Spleen (tissue), 11 donors: Measurements from ENCODE around the gene ASB10. TPM values are rescaled to one million over a fixed set of nuclear protein-coding genes. Genes with fewer than 3 reads are reported as not detected.

Source experiments
- DNase-seq: peaks from one replicate; pipeline ENCODE4 v3.0.0-alpha.2; 2020
- H3K27ac ChIP-seq, 8 donors: fragments of 200-600 bp; sonication (generic) in 7 of 8; 1 replicate in 4 of 8; 2 replicates in 4 of 8; pipeline versions ENCODE4 v1.5.0 to v1.8.0; 2016 to 2021; ENCODE audit warnings: inconsistent platforms in 4 of 8, mild to moderate bottlenecking in 4 of 8, moderate library complexity in 1 of 8
- H3K27me3 ChIP-seq, 7 donors: fragments of 200-600 bp; sonication (generic) in 6 of 7; replicated peaks in 1 of 7; 1 replicate in 4 of 7; 2 replicates in 3 of 7; pipeline versions ENCODE4 v1.5.0 to v1.8.0; 2016 to 2021; ENCODE audit warnings: inconsistent platforms in 3 of 7, mild to moderate bottlenecking in 1 of 7
- H3K36me3 ChIP-seq, 6 donors: fragments of 200-600 bp; sonication (generic) in 5 of 6; 1 replicate in 4 of 6; 2 replicates in 2 of 6; pipeline versions ENCODE4 v1.5.0 to v1.8.0; 2016 to 2021; ENCODE audit warnings: inconsistent platforms in 2 of 6
- H3K4me1 ChIP-seq, 6 donors: fragments of 200-600 bp; sonication (generic) in 5 of 6; 1 replicate in 3 of 6; 2 replicates in 3 of 6; pipeline versions ENCODE4 v1.5.0 to v1.8.0; 2016 to 2021; ENCODE audit warnings: inconsistent platforms in 3 of 6
- H3K4me3 ChIP-seq, 8 donors: fragments of 200-600 bp; sonication (generic) in 7 of 8; 1 replicate in 4 of 8; 2 replicates in 4 of 8; pipeline versions ENCODE4 v1.5.0 to v1.8.0; 2016 to 2021; ENCODE audit warnings: inconsistent platforms in 4 of 8, mild to moderate bottlenecking in 4 of 8, moderate library complexity in 2 of 8
- H3K9me3 ChIP-seq, 8 donors: fragments of 200-600 bp; sonication (generic) in 7 of 8; 1 replicate in 4 of 8; 2 replicates in 4 of 8; pipeline versions ENCODE4 v1.5.0 to v1.8.0; 2016 to 2021; ENCODE audit warnings: inconsistent platforms in 4 of 8
- POLR2A ChIP-seq, 3 donors: fragments of 450-650 bp; IDR thresholded peaks; one replicate each; pipeline ENCODE4 v1.5.1; 2017; ENCODE audit warnings: antibody characterized with exemption in 3 of 3, mild to moderate bottlenecking in 1 of 3
- POLR2AphosphoS5 ChIP-seq, 3 donors: sonication (generic); formaldehyde crosslinking; IDR thresholded peaks; one replicate each; pipeline ENCODE4 v1.5.1; 2017; ENCODE audit warnings: antibody characterized with exemption in 3 of 3
- WGBS, 5 donors: extraction: QIAGEN DNeasy Blood & Tissue Kit in 3 of 5; methylation state at CpG; one replicate each; pipeline versions ENCODE4 v1.1.5 to v1.1.7; 2013 to 2018; 5-methylcytosine and 5-hydroxymethylcytosine counted together
- intact Hi-C: fragments of 100-400 bp; cut with DNase I; formaldehyde crosslinking; loops from one replicate; pipeline ENCODE4 v1.15.0; 2023; ENCODE audit warnings: low total_unique reads
- polyA plus RNA-seq, 3 donors: library from polyadenylated mRNA; stranded (reverse); fragments of 200-250 nt; gene quantifications; one replicate each; pipeline ENCODE4 v1.2.1, GENCODE V29; 2013
- total RNA-seq, 7 donors: library from RNA; depleted of rRNA in 3 of 7; stranded (reverse); fragments of >200 nt in 3 of 7; fragmentation: NEBNext Ultra II Directional in 4 of 7; extraction: Animal tissue kit (Norgen Biotek cat#: 25700) in 4 of 7; gene quantifications; one replicate each; pipeline versions ENCODE4 v1.1.0 to v1.2.1, GENCODE V29; 2016 to 2021
- TF ChIP-seq, protein P1 (sequence below), 11 experiments: fragments of 200-600 bp in 7 of 11; fragments of 450-650 bp in 4 of 11; sonication (generic) in 4 of 11; IDR thresholded peaks in 8 of 11; conservative IDR thresholded peaks in 3 of 11; 1 replicate in 7 of 11; 2 replicates in 4 of 11; pipeline versions ENCODE4 v1.4.0 to v1.8.0; 2016 to 2021; ENCODE audit warnings: antibody characterized with exemption in 11 of 11, inconsistent platforms in 4 of 11, mild to moderate bottlenecking in 1 of 11
- donor health status: healthy with polysubstance abuse.
- donor health status: DM: no; HTN: no; CAD: no; lungs with moderate emphysema.
- donor health status: DM: no; HTN: no; CAD: no.
- donor health status: Bipolar disorder and iron deficiency.
- donor health status: healthy.
- donor health status: DM: no; HTN: no; CAD: no.
- donor health status: DM: yes; HTN: yes; CAD: no.

Gene ASB10
- total and polyA plus RNA-seq, 10 donors: not detected

DNA sequence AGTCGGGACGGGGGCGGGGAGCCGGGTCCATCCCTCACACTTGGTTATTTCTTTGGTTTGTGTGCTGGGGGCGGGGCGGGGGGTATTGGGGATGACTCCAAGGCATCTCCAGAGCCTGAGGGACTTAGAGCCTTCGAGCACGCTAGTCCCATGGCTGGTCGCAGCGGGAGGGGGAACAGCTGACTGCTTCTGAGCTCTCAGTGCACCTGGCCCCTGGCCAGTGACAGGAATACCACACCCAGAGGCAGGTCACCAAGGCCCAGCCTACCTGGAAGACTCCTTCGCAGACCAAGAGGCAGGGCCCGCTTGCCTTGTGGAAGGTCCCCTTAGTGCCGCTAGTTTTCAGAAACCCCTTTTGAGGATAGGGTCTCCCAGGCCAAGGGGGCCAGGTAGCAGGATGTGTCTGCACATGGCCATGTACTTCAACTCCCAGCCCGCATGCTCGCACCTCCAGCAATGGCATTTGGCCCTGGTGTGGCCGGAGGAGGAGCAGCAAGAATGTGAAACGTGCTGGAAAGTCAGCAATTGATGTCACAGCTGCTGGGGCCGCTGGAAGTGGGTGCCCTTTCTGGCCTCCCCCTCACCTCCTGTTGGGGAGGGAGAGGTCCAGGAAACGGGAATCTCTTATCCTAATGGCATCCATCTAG lies 60.4 kb downstream of the ASB10 start:
- Histone ChIP-seq H3K27ac (no peak overlapping the region), H3K27me3 (no peaks in the 10 kb centered on the region), H3K9me3 (no peaks in the 10 kb centered on the region), H3K36me3 (peaks cover 0 to 94% (median 38%) of the 10 kb centered on the region in 6 donors), H3K4me3 (no peak overlapping the region), H3K4me1 (peaks cover 0 to 10% (median 3%) of the 10 kb centered on the region in 6 donors)
- TF ChIP-seq POLR2AphosphoS5 (IDR thresholded peaks at IDR 0.05) (no peak), POLR2A (IDR thresholded peaks at IDR 0.05) (no peak)
- TF ChIP-seq, protein P1, sequence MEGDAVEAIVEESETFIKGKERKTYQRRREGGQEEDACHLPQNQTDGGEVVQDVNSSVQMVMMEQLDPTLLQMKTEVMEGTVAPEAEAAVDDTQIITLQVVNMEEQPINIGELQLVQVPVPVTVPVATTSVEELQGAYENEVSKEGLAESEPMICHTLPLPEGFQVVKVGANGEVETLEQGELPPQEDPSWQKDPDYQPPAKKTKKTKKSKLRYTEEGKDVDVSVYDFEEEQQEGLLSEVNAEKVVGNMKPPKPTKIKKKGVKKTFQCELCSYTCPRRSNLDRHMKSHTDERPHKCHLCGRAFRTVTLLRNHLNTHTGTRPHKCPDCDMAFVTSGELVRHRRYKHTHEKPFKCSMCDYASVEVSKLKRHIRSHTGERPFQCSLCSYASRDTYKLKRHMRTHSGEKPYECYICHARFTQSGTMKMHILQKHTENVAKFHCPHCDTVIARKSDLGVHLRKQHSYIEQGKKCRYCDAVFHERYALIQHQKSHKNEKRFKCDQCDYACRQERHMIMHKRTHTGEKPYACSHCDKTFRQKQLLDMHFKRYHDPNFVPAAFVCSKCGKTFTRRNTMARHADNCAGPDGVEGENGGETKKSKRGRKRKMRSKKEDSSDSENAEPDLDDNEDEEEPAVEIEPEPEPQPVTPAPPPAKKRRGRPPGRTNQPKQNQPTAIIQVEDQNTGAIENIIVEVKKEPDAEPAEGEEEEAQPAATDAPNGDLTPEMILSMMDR (IDR thresholded peaks at IDR 0.05 in 8 of 11, conservative IDR thresholded peaks at IDR 0.05 in 3 of 11): no peak
- 85 to 92% (median 89%) methylated on average over 16 to 19 of the region's 19 CpGs for WGBS, 5 donors
- no peak for DNase-seq
- intact Hi-C loops: loop anchor here (5.0 to 10.0 kb wide), 2 partner anchors 46 to 178 kb away; no protein-coding TSS in a partner anchor

DNA sequence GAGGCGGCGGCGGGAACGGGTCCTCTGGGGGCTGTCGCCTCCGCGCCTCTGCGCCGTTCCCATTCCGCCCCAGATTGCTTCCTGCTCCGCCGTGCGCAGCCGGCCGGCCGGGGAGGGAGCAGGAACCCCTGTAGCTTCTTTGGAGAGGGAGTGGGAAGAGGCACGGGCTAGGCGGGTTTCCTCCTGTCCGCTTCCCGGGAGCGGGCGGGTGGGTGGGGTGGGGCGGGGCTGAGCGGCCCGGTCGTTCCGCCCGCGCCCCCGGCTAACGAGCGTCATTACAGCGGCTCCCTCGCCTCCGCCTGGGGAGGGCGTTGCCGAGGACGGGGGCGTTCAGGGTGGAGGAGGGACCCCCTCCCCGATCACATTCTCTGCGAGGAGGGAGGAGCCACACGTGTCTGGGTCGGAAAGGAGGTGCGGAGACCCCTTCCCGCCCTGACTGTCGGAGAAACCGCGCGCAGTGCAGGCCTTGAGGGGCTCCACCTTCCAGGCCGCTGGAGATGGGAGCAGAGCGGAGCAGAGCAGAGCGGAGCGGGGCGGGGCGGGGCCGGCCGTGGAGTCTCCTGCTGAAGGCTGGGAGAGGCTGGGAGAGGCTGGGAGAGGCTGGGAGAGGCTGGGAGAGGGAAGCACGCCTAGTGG lies 61.1 kb downstream of the ASB10 start:
- H3K27ac ChIP-seq: no peak overlapping the region
- TF ChIP-seq POLR2A (IDR thresholded peaks at IDR 0.05): no peak
- TF ChIP-seq POLR2AphosphoS5 (IDR thresholded peaks at IDR 0.05): no peak
- TF ChIP-seq, protein P1 (IDR thresholded peaks at IDR 0.05 in 8 of 11, conservative IDR thresholded peaks at IDR 0.05 in 3 of 11): no peak
- 73 to 90% (median 79%) methylated on average over 28 to 58 of the region's 58 CpGs for WGBS, 5 donors
- no peaks in the 10 kb centered on the region for H3K9me3 ChIP-seq
- peaks cover 0 to 10% (median 3%) of the 10 kb centered on the region in 6 donors for H3K4me1 ChIP-seq
- H3K27me3 ChIP-seq: no peaks in the 10 kb centered on the region
- H3K36me3 ChIP-seq: peaks cover 0 to 94% (median 39%) of the 10 kb centered on the region in 6 donors
- intact Hi-C loops: loop anchor here (5.0 to 10.0 kb wide), 2 partner anchors 46 to 179 kb away; no protein-coding TSS in a partner anchor
- no peak for DNase-seq
- H3K4me3 ChIP-seq: peak overlapping the region in 5 of 8 donors; percentile 6 to 39 (median 22)

Other genes with a start within 250 kb of the ASB10 start
- gene KCNH2, start 208.9 kb downstream of the ASB10 start, total RNA-seq: 1 to 10 TPM; 1.6 to 5.1 (median 2.8) TPM
- gene KCNH2, start 208.9 kb downstream of the ASB10 start, polyA plus RNA-seq: 1 to 10 TPM in 2 of 3 donors, under 1 TPM in 1; 0.67 to 2.5 (median 1.3) TPM
- gene NOS3, start 196.2 kb downstream of the ASB10 start, total RNA-seq: 100 to 1,000 TPM; 106 to 455 (median 187) TPM
- gene NOS3, start 196.2 kb downstream of the ASB10 start, polyA plus RNA-seq: 10 to 100 TPM; 11.9 to 81.1 (median 28.4) TPM
- 1 to 10 TPM in 6 of 7 donors, under 1 TPM in 1; 0.66 to 3.8 (median 2.8) TPM for gene ATG9B, start 162.8 kb downstream of the ASB10 start, total RNA-seq
- gene ATG9B, start 162.8 kb downstream of the ASB10 start, polyA plus RNA-seq: 1 to 10 TPM; 1.8 to 3.7 (median 1.9) TPM
- gene ABCB8, start 158.8 kb downstream of the ASB10 start, total RNA-seq: 10 to 100 TPM; 22.5 to 42.6 (median 29.1) TPM
- gene ABCB8, start 158.8 kb downstream of the ASB10 start, polyA plus RNA-seq: 10 to 100 TPM; 12.9 to 21.1 (median 17.2) TPM
- gene ASIC3, start 138.7 kb downstream of the ASB10 start, total RNA-seq: 1 to 10 TPM; 1.5 to 5.0 (median 2.9) TPM
- 1 to 10 TPM; 1.1 to 3.7 (median 2.6) TPM for gene ASIC3, start 138.7 kb downstream of the ASB10 start, polyA plus RNA-seq
- gene CDK5, start 129.4 kb downstream of the ASB10 start, total RNA-seq: 10 to 100 TPM in 4 of 7 donors, 1 to 10 TPM in 3; 7.5 to 17.9 (median 11.2) TPM
- gene CDK5, start 129.4 kb downstream of the ASB10 start, polyA plus RNA-seq: 10 to 100 TPM in 1 of 3 donors, 1 to 10 TPM in 2; 6.3 to 10.1 (median 9.2) TPM
- 100 to 1,000 TPM in 1 of 7 donors, 10 to 100 TPM in 6; 58.9 to 112 (median 85.2) TPM for gene SLC4A2, start 127.7 kb downstream of the ASB10 start, total RNA-seq
- gene SLC4A2, start 127.7 kb downstream of the ASB10 start, polyA plus RNA-seq: 100 to 1,000 TPM in 1 of 3 donors, 10 to 100 TPM in 2; 43.9 to 122 (median 99.4) TPM
- gene FASTK, start 106.4 kb downstream of the ASB10 start, total RNA-seq: 100 to 1,000 TPM in 1 of 7 donors, 10 to 100 TPM in 6; 72.9 to 102 (median 77.6) TPM
- 100 to 1,000 TPM in 2 of 3 donors, 10 to 100 TPM in 1; 83.9 to 183 (median 136) TPM for gene FASTK, start 106.4 kb downstream of the ASB10 start, polyA plus RNA-seq
- gene TMUB1, start 103.8 kb downstream of the ASB10 start, total RNA-seq: 10 to 100 TPM; 27.1 to 47.8 (median 38.2) TPM
- gene TMUB1, start 103.8 kb downstream of the ASB10 start, polyA plus RNA-seq: 10 to 100 TPM; 43.0 to 73.4 (median 45.9) TPM
- gene AGAP3, start 100.8 kb downstream of the ASB10 start, total RNA-seq: 10 to 100 TPM; 43.2 to 94.4 (median 73.0) TPM
- gene AGAP3, start 100.8 kb downstream of the ASB10 start, polyA plus RNA-seq: 10 to 100 TPM; 21.8 to 79.1 (median 51.2) TPM
- gene GBX1, start 19.6 kb downstream of the ASB10 start, total RNA-seq: not detected
- gene GBX1, start 19.6 kb downstream of the ASB10 start, polyA plus RNA-seq: not detected
- not detected for gene H2BK1, start 23.2 kb upstream of the ASB10 start, total RNA-seq
- under 1 TPM in 1 of 3 donors, not detected in 2; 0.24 TPM for gene H2BK1, start 23.2 kb upstream of the ASB10 start, polyA plus RNA-seq
- gene ABCF2, start 40.0 kb upstream of the ASB10 start, total RNA-seq: 10 to 100 TPM; 22.7 to 30.0 (median 29.8) TPM
- gene ABCF2, start 40.0 kb upstream of the ASB10 start, polyA plus RNA-seq: 10 to 100 TPM in 2 of 3 donors, 1 to 10 TPM in 1; 9.2 to 19.3 (median 12.9) TPM
- gene CHPF2, start 45.2 kb upstream of the ASB10 start, total RNA-seq: 10 to 100 TPM; 39.9 to 55.4 (median 47.6) TPM
- gene CHPF2, start 45.2 kb upstream of the ASB10 start, polyA plus RNA-seq: 10 to 100 TPM; 16.3 to 30.0 (median 27.8) TPM
- gene SMARCD3, start 61.4 kb upstream of the ASB10 start, total RNA-seq: 10 to 100 TPM; 12.0 to 40.2 (median 18.1) TPM
- gene SMARCD3, start 61.4 kb upstream of the ASB10 start, polyA plus RNA-seq: 10 to 100 TPM in 2 of 3 donors, 1 to 10 TPM in 1; 8.8 to 16.2 (median 15.1) TPM
- gene NUB1, start 154.6 kb upstream of the ASB10 start, total RNA-seq: 10 to 100 TPM; 60.2 to 80.9 (median 70.2) TPM
- 10 to 100 TPM; 25.2 to 48.2 (median 26.1) TPM for gene NUB1, start 154.6 kb upstream of the ASB10 start, polyA plus RNA-seq
- gene WDR86, start 222.8 kb upstream of the ASB10 start, total RNA-seq: 10 to 100 TPM; 15.4 to 71.9 (median 58.1) TPM
- gene WDR86, start 222.8 kb upstream of the ASB10 start, polyA plus RNA-seq: 10 to 100 TPM in 1 of 3 donors, 1 to 10 TPM in 2; 2.8 to 29.5 (median 8.6) TPM